GM21576 (cell line): ENCODE measurements around the gene TMIE.

Source experiments
- ATAC-seq: cut with Tn5 transposase; IDR thresholded peaks from one replicate; pipeline ENCODE4 v1.9.1; 2021; ENCODE audit warnings: mild to moderate bottlenecking, moderate library complexity; ENCODE audit not compliant: unreplicated experiment

TMIE gene, protein sequence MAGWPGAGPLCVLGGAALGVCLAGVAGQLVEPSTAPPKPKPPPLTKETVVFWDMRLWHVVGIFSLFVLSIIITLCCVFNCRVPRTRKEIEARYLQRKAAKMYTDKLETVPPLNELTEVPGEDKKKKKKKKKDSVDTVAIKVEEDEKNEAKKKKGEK

DNA sequence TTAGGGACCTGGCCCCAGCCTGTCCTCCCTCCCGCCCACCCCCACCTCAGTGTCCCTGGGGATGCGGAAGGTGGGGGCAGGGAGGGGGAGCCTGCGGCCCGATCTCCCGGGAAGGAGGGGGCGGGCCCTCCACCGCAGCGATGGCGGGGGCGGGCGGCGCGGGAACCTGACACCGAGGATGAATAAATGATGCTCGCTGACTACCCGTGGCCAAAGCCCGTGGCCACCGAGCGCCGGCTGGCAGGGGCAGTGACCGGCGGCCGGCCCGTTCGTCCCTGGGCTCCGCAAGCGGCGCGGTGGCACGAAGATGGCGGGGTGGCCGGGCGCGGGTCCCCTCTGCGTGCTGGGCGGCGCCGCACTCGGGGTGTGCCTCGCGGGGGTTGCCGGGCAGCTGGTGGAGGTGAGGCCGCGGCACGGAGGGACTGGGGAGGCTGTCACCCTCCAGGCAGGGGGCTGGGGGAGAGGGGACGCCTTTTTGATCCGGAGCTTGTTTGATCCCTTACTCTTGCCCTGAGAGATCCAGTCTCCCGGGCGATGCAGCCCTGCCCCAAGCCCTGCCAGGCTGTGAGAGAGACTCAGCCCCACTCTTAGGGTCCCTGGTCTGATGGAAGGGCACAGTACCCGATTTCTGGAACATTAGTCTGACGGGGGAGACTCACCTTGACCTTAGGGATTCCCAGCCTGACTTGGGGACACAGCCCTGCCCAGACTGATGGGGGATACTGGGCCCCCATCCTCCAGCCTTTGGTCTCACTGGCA lies at the start of gene TMIE:
Gene TMIE, plus strand, starts transcription at position 212 of the 759 bp plus-strand sequence. Its CDS starts 96 bp downstream, at position 308.
- no peak for ATAC-seq

DNA sequence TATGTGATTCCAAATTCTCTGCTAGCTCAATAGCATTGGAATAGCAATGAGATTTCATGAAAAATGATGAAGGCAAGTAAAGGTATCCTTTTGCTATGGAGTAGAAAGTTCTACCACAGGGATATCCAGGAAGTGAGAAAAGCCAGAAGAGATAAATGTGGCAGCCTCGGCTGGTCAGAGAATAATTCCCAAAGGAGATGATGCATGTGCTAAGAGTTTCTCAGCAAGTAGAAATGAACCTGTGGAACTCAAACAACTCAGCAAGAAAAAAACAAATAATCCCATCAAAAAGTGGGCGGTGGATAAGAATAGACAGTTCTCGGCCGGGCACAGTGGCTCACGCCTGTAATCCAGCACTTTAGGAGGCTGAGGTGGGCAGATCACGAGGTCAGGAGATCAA lies 45.9 kb upstream of the TMIE start:
- no peak for ATAC-seq

DNA sequence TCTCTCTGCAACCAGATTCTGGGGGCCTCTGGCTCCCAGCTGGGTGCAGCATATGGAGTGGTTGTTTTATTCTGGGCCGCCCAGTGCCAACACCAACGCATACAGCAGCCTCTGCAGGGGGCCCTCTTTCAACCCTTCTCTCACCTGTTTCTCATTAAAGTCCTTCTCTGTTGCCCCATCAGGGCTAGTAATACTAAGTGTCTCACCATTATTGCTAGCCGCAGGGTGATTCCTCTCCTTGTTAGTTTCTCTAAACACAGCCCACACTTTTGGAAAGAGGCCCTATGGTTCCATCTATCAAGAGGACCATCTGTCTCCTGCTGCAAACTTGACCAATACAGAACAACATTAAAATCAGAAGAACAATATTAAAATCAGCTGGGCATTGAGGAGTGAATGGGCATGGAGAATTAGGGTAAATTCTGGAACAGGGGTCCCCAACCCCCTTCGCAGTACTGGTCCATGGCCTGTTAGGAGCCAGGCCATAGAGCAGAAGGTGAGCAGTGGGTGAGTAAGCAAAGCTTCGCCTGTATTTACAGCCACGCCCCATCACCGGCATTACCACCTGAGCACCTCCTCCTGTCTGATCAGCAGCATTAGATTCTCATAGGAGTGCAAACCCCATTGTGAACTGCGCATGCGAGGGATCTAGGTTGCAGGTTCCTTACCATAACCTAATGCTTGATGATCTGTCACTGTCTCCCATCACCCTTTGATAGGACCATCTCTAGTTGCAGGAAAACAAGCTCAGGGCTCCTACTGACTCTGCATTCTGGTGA lies 44.2 kb upstream of the TMIE start:
- no peak for ATAC-seq

DNA sequence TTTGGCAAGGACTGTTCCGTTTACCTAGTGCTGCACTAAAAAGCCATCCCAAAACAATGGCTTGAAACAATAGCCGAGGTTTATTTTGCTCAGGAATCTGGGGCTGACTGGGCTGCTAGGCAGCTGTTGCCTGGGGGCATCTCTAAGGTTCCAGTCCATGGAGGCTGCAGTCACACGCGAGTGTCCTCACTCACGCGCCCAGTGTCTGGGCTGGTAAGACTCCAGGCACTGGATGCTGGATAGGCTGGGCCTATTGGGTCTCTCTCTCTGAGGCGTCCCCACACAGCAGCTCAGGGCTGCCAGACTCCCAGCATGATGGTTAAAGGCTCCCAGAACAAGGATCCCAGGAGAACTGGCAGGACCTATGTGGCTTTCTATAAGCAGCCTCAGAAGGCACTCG lies 41.9 kb upstream of the TMIE start:
- no peak for ATAC-seq

DNA sequence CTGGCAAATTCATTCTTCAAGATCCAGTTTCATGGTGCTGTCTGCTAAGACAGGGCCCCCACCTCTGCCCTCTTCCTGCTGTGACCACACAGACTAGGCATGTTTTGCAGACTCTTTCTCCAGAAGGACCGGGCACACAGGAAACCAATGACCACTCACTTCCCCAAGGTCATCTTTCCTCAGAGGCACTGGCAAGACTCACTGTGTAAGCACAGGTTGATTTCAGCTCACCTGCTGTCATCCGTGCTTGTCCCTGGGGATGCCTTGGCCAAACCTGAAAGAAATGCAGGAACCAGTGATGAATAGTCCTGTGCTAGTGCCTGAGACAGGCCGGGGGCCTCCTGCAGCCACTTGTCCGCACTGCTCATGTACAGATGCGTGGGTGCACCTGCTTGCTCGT lies 41.2 kb upstream of the TMIE start:
- ATAC-seq, result no peak

DNA sequence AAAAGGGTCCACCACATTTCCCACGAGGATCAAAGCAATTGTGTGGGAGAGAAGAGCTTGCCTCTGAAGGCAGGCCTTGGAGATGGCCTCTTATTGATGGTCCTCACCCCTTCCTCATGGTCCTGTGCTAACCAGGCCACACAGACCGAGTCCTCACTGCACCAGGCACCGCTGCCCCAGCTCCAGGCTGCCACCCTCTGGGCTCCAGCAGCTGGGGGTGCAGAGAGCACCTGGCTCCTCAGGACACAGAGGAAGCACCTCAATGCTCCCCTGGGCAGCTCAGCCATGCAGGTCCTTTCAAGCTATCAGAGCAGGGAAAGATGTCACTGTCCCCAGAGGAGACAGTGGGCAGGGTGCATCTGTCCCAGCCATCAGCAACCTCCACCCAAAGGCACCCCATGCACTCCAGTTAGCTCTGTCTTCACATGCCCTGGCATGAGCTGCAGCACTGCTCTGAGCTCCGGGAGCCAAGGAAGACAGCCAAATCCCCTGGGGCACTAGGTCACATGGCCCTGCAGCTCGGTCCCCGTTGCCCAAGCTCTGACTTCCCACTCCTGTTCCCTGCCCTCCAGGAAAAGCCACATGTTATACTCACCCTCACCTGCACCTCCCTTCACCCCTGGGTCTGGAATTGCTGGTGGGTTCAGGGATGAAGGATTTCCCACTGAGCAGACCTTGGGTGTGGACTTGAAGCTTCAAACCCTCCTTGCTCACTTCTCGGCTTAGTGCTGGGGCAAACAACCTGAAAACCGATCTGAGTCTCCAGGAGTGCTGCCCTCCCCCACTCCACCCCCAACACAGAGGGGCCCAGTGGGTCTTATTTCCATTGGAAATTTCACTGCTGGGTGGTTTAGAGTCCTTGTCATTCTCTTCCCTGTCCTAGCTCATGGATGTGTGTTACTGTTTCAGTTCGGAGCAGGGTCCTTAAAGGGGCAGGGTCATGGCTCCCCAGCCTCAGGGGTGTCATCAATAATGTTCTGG lies 40.4 kb upstream of the TMIE start:
- ATAC-seq, result no peak

DNA sequence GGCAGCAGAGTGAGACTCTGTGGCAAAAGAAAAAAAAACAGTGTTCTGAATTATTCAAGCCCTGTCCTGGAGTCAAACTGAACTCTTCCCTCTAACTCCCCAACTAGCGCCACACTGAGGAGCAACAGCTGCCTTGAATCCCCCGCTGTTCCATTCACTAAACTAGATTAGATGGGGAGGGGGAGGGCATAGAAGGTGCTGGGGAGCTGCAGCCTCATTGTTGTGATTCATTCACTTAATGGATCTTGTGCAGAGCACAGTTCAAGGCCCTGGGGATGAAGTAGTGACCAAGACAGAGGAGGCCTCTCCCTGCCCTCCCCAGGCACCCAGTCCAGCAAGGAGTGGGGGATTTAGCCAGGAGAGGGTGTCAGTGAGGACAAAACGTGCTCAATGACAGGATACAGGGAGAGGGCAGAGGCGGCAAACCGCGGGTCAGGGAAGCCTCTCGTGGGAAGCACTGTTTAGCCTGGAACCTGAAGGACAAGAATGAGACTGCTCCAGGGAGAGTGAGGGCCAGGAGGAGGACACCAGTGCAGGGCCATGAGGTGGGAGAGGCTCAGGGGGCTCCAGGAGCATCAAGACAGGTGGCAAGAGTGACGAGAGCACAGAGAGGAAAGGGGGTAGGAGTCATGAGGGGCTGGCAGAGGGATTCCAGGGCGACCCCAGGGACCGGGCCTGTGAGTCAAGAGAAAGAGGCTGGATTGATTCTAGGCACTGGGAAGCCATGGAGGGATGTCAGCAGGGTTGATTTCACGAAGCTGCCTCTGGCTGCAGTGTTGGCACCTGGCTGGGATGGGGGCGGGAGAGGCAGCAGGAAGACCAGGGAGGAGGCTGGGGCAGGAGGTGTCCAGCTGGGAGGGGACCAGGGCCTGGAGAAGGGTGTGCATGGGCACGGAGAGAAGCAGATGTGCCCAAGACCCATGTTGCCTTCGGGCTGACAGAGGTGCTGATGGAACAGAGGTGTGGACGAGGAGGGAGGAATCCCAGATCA lies 39.1 kb upstream of the TMIE start:
- no peak for ATAC-seq

DNA sequence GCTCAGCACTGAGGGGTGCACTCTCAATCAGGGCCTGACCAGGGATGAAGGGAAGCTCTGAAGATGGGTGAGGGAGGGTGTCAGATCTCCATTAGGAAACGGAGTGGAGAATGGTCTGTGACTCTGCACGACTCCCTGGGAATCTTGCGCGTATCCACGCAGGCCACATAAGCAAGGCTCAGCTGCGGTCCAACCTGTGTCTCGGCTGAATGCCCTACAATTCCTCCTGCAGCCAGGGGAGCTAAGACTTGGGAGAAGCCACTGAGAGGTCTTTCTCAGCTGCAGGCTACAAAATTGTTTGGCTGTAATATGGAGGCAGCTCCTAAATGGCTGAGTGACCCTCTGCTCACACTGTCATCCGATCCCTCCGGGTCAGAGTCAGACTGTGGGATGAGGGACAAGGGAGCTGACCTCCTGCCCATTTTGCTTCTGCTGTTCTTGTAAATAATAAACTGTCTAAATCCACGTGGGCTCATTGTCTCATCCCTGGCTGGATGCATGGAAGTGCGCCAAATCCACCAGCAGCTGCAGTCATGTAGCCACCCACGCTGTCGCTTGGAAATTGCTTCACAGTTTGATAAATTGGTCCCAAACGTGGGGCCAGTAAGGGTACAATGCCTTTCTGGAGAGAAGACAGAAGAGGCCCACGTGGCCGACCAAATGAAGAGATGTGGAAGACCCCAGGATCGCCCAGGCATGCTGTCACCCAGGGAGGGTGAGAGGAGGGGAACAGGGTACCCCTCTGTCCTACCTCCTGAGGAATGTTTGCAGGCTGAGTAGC lies 38.2 kb upstream of the TMIE start:
- ATAC-seq, result no peak

DNA sequence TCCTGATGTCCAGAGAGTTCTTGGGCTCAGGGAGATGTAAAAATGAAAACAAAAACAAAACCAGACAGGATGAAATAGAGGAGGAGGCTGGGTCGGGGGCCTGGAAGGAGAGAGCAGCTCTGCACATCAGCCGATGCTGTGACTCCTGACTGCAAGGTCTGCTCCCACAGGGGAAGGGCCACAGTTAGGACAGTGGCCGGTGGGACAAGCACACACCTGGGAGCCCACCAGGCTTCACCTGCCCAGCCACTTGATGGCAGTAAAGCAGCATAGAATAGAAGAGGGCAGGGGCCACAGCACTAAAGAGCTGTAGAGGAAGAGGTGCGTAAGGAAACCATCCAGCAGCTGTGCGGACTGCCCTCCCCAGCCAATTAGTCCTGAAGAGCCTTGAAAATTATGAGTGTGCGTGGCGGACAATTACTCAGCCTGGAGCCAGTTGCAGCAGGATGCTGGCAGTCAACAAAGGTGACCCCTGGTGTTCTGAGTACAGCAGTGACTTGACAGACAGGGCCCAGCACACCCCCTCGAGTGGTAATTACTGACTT lies 37.5 kb upstream of the TMIE start:
- no peak for ATAC-seq

DNA sequence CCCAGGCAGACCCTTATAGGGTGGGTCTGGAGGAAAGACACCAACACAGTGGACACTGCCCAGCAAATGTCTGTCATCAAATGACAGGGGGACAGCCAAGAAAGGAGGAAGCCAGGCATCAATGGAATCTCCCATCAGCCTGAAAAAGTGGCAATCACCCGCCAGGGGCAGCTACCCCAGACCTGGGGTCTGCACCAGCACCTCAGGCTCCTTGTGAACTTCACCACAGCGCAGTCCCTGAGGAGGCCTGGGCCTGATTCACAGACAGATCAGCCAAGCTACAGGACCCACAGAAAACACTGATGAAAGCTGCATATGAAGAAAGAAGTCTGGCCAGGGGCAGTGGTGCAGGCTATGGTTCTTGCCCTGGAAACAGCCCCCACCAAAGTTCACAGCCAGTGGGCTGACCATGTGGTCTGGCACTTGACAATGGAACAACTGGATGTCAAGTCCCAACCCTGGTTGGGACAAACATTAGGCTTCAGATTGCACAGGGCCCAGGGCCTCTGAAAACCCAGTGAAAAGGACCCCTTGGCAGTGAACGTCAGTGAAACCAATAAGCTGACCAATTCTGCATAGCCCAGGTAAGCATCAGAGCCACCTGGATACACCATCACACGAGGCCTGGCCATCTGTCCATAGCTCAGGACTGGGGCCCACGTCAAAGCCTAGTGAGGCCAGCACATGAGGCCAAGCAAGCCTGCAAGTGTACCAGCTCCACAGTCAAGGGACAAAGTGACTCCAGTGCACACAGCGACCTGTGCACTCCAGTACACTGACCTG lies 36.8 kb upstream of the TMIE start:
- no peak for ATAC-seq

DNA sequence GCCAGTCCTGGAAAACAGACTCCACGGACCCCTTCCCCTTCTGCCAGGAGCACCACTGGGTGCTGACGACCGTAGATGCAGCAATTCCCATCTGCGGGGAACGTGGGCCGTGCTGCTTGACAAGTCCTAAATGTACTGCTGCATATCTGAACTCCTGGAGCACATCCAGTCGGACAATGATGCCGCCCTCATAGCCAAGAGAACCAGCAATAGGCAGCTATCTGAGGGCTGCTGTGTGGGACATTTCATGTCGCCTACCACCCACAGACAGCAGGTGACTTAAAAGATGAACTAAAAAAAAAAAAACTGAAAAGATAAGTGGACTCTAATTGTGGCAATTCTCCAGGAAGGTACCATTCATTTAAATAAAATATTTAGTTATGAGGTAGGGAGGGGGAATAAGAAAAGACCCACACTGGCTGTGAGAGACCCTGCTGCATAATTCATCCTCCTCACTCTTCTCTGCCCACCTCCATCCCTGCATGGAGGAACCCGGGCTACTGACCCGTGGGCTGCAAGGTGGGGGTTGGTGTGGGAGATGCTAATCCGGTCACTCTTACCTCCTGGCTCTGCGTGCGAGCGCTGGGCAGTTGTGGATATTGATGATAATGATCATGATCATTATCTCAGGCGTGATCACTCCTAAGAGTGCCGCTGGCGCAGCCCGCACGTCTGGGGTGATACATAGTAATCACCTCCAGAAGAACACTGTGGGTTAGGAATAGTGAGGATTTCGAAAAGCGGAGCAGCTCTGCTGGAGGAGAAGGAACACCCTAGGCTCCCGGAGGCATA lies 36.0 kb upstream of the TMIE start:
- ATAC-seq, result no peak

DNA sequence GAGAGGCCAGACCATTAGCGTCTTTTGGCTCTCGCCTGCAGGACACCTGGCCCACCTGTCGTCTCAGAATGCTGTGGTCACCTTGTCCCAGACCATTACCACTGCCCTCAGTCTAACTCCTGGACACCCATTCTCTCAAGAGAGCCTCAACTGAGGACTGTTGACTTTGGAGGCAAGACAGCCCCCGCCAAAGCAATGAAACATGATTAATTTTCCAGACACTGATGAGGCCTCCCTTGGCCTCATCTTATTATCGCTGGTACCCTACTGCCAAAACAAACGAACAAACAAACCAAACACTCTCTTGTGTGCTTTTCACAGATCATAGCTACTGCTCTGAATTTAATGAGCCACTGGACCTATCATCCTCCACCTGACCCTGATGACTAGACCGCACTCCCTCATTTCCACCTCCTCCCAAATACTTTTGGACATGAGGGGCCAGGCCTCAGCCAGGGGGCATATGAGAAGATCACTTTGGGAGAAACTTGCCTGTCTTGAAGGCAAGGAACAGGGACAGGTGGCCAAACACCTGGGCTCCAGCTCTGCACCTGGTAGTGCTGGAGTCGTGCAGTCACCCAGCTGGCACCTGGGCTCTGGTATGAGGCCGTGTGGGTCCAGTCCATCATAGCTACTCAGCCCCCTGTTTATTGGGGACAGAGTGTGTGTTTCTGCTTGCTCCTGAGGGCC lies 35.3 kb upstream of the TMIE start:
- no peak for ATAC-seq

DNA sequence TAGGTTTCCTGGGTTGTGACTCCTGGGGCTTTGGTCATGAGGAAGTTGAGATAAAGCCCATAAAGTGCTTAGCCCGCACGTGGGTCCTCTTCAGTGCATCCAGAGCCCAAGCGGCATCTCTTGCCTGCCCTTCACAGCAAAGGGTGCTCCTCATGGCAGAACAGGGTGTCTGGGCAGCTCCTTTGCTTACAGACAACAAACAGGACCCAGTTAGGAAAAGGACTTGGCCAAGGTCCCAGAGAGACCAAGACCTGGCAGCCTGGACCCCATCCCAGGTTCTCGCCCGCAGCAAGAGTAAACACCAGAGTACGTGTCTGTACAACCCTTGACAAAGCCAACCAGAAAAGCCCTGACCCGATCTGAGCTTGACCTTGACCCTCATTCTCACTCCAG lies 34.7 kb upstream of the TMIE start:
- no peak for ATAC-seq

DNA sequence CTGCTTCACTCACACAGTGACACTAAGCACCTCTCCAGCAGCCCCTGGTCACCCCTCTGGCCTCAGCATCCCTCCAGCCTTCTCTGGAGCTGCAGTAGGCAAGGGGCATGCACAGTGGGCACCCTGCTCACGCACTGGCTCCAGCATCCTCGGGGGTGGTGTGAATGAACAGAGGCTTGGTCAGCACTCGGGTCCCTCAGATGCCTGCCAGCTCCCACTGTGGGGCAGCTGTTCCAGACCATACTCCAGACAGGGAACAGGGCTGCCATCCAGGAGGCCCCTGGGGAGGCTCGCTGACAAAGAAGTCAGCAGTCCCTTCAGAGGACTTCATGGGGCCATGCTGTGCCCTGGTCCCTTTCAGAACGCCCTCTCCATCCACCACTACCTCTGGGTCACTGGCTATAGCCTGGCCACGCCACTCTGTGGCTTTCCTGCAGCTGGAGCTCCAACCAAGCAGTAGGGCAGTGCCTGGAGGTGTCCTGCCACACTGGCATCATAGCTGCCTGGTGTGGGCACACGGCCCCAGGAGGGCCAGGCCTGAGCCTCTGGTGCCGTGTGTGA lies 34.1 kb upstream of the TMIE start:
- no peak for ATAC-seq

DNA sequence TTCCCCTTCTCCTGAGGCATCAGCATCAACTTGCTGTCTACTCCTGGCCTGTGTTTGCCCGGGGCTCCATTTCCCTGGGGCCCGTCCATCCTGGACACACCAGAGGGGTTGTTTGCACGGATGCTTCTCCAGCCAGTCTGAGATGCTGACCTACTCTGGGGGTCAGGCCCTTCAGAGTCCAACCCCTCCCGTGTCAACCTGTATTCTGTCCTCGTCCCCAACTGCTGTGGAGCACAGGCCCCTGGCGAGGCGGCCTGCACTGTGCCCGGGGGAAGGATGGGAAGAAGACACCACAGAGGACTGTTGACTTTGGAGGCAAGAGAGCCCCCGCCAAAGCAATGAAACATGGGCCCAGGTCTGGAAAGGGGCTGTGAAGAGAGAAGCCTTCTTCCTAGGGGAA lies 33.5 kb upstream of the TMIE start:
- no peak for ATAC-seq

DNA sequence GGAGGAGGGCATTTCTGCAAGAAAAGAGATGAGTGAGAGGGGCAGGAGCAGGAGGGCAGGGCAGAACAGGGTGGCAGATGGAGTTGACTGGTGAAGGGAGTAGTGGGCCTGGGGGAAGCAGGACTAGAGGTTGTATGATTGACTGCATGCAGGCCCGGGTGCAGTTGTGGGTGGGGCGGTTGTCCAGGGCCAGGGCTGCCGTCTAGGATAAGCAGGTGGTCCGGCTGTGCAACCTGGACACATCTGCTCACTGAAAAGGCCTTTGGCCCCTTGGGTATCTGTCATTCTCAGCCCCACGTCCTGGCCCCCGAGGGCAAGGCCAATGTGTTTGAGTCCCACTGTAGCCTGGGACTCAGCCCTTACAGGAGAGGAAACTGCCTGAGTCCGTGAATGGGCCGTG lies 33.1 kb upstream of the TMIE start:
- ATAC-seq, result no peak
